ENCODE results near the gene SP7.
"Not testable (repeated sequence)": the region's sequence is repeated elsewhere in the genome, so short reads cannot be mapped to it uniquely, and the experiment has no call there.

SP7 gene

DNA sequence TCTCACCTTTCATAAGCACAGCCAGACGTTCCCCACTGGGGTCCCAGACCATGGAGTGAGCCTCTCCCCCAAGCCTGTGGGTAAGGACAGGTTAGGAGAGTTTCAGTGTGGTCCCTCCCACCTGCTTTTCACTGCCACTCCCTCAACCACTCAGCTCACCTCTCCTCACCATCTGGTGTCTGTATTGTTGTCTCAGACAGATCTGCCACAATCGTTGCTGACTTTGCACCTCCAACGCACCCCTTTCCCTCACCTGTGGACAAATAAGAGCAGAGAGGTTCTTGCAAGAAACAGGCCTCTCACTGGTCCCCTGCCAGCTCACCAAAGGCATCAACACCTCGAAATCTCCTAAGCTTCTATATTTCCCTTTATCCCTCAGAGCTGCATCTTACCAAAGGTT lies 27.9 kb downstream of the SP7 start:
- DNase-seq, result no peak

DNA sequence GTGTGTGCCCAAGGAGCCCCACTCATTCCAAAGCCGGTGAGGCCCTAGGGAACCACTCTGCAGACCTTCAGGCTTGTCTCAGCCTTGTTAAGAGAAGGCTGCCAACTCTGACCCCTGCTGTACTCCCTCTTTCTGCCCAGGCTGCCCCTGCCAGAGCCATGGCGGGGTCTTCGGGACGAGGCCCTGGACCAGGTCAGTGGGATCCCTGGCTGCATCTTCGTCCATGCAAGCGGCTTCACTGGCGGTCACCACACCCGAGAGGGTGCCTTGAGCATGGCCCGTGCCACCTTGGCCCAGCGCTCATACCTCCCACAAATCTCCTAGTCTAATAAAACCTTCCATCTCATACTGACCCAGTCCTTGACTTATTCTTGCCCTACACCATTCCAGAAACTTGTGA lies 29.3 kb downstream of the SP7 start:
- no peak for DNase-seq

DNA sequence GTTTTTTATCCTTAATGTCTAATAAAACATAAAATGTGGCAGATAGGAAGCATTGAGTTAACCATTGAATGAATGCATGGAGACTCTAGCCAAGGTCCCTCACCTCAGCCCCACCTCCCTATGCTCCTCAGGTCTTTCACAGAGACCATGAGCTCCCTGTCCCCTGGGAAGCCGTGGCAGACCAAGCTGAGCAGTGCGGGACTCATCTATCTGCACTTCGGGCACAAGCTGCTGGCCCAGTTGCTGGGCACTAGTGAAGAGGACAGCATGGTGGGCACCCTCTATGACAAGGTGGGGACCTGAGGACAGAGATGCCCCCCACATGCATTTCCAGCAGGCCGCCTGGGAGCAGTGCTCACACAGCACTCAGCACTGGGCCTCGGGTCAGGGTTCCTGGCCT lies 33.3 kb downstream of the SP7 start:
- DNase-seq, result no peak

DNA sequence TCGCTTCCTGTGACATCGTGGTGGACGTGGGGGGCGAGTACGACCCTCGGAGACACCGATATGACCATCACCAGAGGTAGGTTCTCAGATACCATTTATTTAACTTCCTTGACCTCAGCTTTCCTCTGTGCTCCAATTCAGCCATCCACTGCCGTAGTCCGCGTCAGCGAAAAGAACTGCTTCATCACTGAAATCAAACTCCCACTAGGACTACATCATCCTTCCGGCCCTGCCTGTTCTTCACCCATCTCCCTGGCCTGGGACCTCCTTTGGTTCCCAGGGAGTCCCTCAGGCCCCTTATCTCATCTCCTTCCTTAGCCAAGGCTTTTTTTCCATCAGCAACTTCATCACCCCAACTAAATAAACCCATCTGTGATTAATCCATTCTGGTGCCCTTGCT lies 36.0 kb downstream of the SP7 start:
- no peak for DNase-seq

DNA sequence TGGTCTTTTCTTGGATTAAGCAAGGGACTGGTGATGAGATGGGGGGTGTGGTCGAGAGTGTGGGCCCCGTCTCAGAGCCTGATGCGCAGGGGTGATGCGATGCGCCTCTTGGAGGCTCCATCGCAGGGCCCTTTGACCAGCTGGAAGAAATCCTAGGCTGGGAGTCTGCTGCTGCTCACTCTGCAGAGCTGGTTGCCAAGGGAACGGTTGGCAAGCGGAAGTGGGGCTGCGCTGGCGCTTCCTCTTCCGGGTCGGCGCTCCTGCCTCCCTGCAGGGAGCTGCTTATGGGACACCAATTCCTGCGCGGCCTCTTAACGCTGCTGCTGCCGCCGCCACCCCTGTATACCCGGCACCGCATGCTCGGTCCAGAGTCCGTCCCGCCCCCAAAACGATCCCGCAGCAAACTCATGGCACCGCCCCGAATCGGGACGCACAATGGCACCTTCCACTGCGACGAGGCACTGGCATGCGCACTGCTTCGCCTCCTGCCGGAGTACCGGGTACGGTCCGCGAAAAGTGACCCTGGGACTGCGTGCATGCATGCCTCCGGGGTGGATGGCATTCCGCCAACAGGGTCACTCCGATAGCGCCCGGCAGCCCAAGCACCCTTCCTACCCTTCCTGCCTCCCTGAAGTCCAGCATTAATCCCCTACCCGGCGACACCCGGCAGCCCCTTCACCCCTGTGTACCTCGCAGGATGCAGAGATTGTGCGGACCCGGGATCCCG lies 36.5 kb downstream of the SP7 start, which contains the start of gene MYG1:
Gene MYG1 (plus strand): TSS at position 242 of the 727 bp plus-strand sequence. CDS start 43 bp downstream, at position 285.
- peak; percentile 46 for DNase-seq

DNA sequence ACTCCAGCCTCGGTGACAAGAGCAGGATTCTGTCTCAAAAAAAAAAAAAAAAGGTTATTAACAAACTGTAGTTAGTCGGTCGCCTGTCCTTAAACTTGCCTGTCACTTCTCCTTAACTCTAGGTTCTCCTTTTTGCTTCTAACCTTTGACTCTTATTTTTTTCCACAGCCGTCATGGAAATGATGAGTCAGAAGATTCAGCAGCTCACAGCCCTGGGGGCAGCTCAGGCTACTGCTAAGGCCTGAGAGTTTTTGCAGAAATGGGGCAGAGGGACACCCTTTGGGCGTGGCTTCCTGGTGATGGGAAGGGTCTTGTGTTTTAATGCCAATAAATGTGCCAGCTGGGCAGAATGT lies 37.1 kb downstream of the SP7 start:
- peak; percentile 93 for DNase-seq

DNA sequence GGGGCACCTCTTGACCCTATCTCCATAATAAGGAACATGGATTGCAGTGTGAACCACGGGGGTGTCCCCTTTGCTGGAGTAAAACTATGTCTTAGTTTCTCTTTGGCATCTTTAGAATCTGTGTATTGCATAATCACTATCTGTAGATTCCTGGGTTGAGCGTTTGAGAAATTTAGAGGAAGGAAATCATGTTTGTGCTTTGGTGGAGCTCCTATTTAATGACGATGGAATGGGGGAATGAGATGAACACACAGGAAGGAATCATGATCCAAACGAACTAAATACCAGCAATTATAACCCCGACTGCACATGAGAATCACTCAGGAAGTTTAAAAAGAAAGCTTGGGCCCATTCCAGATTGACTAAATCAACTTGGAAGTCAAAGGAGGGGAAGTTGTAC lies 38.0 kb downstream of the SP7 start:
- DNase-seq, result no peak

DNA sequence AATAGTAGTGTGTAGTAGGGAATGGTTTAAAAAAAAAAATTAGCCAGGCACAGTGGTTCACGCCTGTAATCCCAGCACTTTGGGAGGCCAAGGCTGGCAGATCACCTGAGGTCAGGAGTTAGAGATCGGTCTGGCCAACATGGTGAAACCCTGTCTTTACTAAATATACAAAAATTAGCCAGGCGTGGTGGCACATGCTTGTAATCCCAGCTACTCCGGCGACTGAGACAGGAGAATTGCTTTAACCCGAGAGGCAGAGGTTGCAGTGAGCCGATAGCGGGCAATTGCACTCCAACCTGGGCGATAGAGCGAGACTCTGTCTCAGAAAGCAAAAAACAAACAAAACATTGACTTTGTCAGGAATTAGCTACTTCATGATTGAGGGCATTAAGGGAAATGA lies 39.0 kb downstream of the SP7 start:
- not testable (repeated sequence) for DNase-seq

DNA sequence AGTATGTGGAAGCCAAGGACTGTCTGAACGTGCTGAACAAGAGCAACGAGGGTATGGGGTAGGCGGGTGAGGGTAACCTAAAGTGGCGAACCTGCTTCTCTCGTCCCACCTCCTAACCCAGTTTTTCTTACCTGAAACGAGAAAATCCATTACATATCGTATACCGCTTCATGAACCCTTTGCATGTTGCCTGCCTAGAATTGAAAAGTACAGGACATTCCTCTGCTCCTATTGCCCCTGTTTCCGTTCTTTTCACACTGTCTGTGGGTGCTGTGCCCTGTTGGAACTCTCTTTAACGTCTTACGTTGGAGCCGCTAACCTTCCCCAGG lies 40.3 kb downstream of the SP7 start:
- no peak for DNase-seq

DNA sequence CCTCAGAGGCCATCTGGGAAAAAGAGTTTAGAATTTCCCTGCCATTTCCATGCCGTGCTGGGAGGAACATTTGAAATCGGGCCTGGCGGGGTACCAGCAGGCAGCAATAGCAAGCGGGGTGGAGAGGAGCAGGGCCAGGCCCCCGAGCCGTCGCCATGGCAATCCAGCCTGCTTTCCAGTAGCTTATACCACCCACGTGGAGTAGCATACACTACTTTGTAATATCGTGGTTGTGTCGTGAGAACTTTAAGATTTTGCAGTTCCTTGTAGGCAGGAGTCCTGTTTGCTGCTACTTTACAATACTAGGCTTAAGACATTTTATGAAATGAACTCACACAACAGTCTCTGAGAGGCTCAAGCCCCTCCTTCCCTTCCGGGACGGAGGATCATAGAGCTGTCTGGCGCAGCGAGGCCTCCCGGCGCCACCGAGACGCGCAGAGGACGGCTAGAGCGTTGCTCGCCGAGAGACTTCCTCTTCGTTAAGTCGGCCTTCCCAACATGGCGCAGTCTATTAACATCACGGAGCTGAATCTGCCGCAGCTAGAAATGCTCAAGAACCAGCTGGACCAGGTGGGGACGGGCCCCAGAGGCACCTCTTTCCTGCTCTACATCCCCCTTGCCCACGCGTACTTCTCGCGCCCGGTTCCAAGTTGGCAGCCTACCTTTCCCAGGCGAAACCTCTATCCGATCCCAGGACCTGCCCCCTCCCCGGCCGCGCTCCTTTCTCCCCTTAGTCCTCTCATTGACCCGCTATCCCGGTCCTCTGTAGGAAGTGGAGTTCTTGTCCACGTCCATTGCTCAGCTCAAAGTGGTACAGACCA lies 40.9 kb downstream of the SP7 start, which contains the start of gene PFDN5:
Gene PFDN5 (plus strand): TSS at position 473 of the 821 bp plus-strand sequence. CDS start 26 bp downstream, at position 499.
- DNase-seq, result peak; percentile 60

DNA sequence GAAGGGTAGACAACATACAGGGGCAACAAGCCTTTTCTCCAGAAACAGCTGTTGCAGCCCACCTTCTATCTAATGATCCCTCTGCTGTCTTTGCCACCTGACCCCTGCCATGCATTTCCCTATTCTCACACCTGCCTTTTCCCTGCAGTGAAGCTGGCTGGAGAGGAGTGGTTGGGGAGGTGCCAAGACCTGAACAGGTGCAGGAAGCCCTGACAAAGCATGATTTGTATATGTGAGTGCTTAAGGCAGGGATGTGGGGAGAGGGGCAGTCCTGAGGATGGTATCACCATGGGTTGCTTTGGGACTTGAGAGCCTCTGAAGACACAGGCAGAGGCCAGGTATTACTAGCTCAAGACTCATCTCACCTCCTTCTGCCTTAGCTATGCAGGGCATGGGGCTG lies 43.7 kb downstream of the SP7 start:
- no peak for DNase-seq

DNA sequence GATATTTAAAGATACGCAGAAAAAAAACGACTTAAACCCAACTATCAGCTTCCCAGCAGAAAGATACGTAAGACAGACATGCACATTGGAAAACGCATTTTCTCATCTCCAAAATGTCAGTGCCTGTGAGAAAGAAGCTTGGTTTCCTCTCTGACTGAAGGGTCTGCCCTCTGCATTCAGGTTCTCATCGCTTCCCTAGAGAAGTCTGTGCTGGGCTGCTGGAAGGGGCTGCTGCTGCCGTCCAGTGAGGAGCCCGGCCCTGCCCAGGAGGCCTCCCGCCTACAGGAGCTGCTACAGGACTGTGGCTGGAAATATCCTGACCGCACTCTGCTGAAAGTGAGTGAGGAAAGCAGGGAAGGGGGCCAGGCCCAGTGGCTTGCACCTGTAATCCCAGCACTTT lies 45.5 kb downstream of the SP7 start:
- DNase-seq, result no peak

DNA sequence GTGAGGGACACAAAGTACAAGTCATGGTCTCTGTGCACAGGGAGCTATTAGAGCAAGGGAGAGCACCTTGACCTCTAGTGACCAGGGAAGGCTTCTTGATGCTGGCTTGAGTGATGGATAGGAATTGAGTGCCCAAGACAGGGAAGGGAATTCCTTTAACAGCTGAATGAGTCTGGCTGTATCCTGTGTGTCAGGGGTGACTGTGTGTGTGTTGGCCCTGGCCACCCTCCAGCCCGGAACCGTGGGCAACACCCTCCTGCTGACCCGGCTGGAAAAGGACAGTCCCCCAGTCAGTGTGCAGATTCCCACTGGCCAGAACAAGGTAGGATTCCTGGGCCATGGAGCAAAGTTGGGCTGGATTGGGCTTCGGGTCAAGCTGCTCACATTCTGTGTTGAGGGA lies 46.3 kb downstream of the SP7 start:
- no peak for DNase-seq

DNA sequence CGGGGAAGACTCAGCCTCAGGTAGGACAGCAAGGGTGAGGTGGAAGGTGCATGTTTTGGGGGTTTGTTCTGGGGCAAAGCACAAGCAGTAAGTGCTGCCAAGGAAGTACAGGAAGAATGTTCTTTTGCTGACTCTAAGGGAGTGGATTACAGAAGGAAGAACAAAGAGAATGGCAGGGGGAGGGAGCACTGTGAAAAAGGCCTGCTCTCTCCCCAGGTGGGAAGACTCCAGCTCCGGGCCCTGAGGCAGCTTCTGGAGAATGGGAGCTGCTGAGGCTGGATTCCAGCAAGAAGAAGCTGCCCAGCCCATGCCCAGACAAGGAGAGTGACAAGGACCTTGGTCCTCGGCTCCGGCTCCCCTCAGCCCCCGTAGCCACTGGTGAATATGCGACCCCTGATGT lies 47.8 kb downstream of the SP7 start:
- no peak for DNase-seq

DNA sequence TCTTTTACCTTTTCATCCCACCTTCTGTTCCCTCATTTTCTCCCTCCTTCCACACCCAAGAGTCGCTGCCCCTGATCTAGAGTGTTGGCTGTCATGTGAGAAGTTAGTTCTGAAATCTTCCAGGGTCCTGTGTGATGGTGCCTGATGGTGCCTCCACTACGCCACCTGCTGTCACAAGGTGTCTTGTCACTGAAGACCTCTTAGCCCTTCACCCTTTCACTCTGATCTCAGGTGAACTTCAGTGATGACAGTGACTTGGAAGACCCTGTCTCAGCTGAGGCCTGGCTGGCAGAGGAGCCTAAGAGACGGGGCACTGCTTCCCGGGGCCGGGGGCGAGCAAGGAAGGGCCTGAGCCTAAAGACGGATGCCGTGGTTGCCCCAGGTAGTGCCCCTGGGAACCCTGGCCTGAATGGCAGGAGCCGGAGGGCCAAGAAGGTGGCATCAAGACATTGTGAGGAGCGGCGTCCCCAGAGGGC lies 48.4 kb downstream of the SP7 start:
- no peak for DNase-seq

DNA sequence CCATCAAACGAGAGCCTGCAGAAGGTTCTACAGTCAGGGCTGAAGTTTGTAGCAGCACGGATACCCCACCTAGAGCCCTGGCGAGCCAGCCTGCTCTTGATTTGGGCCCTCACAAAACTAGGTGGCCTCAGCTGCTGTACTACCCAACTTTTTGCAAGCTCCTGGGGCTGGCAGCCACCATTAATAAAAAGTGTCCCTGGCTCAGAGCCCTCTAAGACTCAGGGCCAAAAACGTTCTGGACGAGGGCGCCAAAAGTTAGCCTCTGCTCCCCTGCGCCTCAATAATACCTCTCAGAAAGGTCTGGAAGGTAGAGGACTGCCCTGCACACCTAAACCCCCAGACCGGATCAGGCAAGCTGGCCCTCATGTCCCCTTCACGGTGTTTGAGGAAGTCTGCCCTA lies 49.7 kb downstream of the SP7 start:
- DNase-seq, result no peak

DNA sequence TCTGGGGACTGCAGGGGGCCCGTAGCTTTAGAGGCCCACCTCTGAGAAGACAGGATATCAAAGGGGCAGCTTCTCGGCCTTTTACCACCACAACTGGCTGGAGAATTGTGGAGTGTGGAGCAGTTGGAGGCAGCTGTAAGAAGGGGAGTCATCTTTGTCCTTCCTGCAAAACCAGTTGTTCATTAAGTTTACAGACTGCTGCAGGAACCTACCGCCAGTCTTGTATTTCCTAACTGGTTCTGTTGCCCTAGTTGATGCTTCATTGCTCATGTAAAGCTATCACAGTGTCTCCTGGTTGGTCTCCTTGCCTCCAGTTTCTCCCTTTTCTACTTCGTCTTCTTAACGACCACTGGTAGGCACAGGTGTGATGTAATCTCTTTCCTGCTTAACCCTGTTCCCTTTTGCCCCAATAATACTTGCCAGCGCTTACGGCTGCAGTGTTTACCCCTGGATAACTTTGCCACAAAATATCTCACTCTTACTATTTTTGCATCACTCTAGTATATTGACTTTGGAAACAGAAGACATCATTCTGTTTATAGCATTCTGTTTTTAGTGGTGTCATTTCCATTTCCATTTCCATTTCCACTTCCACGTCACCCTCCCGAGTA lies 56.2 kb downstream of the SP7 start:
- DNase-seq, result no peak

DNA sequence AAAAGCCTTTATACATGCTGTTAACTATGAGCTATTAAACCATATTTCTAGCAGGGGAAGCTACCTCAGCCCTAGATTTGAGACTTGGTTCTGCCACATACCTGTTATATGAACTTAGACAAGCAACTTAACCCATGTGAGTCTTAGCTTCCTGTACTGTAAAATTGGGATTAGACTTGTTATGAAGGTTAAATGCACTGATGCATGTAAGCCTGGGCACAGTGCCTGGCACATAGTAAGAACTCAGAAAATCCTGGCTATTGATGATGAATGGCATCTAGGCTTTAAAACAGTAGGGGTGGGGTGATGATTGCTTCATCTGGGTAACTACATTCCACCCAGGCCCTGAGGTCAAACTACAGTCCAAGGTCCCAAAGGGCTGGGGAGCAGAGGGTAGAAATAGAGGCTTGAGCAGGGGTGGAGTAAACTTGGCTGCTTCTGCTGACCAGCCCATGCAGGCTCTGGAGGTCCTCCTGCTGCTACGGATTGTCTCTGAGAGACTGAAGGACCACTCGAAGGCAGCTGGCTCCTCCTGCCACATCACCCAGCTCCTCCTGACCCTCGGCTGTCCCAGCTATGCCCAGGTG lies 56.8 kb downstream of the SP7 start:
- no peak for DNase-seq

DNA sequence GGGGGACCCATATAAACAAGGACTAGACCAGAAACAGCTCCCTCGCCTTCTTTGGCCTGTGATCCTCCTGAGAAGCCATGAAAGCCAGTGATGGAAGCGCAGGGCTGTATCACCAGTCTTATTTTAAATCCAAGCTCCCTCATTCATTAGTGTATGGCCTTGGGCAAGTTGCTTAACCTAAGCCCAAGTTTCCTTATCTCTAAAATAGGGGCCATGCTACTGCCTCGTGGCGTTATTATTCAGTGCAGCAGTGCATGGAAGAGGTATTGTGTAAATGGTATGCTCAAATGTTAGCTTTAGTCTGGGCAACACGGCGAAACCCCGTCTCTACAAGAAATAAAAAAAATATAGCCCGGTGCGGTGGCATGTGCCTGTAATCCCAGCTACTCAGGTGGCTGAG lies 58.2 kb downstream of the SP7 start:
- DNase-seq, result no peak

All from SIG-M5 (cell line).